HG03060 (cell line): ENCODE measurements around the gene CLBA1.
"Not testable (repeated sequence)": the region's sequence is repeated elsewhere in the genome, so short reads cannot be mapped to it uniquely, and the experiment has no call there.

Experiments used
- ATAC-seq: cut with Tn5 transposase; IDR thresholded peaks from one replicate; pipeline ENCODE4 v1.9.1; 2021; ENCODE audit warnings: low read depth, moderate number of reproducible peaks; ENCODE audit not compliant: unreplicated experiment

CLBA1 gene

DNA sequence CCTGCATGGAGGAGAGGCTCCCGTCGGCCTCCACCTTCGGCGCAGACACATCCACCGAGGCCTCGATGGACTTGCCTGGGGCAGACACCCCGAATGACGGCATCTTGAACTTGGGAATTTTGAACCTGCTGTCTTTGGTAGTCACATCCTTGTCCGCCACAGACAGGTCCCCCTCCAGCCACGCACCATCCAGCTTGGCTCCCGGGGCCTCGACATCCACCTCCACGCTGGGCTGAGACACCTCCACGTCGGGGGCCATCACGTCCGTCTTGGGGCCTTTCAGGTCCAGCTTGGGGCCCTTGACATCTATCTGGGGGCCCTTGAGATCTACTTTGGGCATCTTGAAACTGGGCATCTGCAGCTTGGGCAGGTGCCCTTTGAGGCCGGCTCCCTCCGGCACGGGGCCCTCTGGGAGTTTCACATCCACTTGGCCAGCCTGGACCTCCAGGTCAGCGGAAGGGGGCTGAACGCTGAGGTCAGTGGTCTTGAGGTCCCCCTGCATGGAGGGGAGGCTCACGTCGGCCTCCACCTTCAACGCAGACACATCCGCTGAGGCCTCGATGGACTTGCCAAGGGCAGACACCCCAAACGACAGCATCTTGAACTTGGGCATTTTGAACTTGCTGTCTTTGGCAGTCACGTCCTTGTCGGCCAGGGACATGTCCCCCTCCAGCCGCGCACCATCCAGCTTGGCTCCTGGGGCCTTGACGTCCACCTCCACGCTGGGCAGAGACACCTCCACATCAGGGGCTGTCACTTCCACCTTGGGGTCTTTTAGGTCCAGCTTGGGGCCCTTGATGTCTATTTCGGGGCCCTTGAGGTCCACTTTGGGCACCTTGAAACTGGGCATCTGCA lies 37.5 kb upstream of the CLBA1 start:
- ATAC-seq = not testable (repeated sequence)

- ATAC-seq = no peak
Measured at GRCh38 chr14:104948736-104949031, 36.9 kb upstream of the CLBA1 start.

DNA sequence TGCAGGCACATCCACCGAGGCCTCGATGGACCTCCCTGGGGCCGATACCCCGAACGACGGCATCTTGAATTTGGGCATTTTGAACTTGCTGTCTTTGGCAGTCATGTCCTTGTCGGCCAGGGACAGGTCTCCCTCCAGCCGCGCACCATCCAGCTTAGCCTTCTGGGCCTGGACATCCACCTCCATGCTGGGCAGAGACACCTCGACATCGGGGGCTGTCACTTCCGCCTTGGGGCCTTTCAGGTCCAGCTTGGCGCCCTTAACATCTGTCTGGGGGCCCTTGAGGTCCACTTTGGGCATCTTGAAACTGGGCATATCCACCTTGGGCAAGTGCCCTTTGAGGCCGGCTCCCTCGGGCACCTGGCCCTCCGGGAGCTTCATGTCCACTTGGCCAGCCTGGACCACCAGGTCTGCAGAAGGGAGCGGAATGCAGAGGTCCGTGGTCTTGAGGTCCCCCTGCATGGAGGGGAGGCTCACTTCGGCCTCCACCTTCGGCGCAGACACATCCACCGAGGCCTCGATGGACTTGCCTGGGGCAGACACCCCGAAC lies 36.1 kb upstream of the CLBA1 start:
- ATAC-seq = not testable (repeated sequence)

DNA sequence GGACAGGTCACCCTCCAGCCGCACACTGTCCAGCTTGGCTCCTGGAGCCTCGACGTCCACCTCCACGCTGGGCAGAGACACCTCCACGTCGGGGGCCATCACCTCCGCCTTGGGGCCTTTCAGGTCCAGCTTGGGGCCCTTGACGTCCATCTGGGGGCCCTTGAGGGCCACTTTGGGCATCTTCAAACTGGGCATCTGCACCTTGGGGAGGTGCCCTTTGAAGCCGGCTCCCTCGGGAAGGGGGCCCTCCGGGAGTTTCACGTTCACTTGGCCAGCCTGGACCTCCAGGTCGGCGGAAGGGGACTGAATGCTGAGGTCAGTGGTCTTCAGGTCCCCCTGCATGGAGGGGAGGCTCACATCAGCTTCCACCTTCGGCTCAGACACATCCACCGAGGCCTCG lies 35.6 kb upstream of the CLBA1 start:
- ATAC-seq = no peak

DNA sequence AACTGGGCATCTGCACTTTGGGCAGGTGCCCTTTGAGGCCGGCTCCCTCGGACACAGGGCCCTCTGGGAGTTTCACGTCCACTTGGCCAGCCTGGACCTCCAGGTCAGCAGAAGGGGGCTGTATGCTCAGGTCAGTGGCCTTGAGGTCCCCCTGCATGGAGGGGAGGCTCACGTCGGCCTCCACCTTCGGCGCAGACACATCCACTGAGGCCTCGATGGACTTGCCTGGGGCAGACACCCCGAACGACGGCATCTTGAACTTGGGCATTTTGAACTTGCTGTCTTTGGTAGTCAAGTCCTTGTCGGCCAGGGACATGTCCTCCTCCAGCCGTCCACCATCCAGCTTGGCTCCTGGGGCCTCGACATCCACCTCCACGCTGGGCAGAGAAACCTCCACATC lies 34.9 kb upstream of the CLBA1 start:
- not testable (repeated sequence) for ATAC-seq

- not testable (repeated sequence) for ATAC-seq
Measured at GRCh38 chr14:104951863-104952657, 33.5 kb upstream of the CLBA1 start.

- ATAC-seq = no peak
Measured at GRCh38 chr14:104953097-104953496, 32.5 kb upstream of the CLBA1 start.

DNA sequence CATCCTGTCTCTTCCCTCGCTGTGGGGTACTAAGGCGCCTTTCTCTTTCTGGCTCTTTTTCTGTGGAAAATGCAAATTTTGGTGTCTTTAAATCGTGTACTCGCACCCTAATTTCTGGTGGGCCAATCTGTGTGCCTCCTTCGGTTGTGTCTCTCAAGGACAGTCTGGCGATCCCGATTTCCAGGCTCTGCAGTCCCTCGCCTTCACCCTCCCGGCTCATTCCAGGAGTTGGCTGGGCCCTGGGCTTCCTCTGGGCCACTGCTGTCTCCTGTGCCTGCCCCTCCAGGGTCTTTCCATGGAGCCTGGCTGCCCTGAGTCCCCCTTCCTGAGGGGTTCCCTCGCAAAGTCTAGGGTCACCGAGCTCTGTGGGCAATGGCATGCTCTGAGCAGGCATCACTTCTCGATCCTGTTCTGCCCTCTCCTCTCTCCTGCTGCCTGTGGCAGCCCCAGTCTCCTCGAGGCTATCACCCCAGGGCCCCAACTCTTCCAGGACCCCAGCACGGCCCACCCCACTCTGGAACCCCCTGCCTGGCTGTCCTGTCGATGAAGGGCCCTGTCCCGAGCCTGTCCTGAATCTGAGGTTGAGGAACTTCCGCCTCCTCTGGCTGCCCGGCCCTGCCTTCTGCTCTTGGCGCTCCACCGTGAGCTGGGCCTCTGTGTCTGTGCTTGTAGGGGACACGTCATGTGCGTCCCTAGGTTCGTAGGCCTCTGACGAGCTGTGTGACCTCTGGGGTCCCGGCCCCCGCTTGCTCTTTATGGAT lies 31.5 kb upstream of the CLBA1 start:
- ATAC-seq = no peak

DNA sequence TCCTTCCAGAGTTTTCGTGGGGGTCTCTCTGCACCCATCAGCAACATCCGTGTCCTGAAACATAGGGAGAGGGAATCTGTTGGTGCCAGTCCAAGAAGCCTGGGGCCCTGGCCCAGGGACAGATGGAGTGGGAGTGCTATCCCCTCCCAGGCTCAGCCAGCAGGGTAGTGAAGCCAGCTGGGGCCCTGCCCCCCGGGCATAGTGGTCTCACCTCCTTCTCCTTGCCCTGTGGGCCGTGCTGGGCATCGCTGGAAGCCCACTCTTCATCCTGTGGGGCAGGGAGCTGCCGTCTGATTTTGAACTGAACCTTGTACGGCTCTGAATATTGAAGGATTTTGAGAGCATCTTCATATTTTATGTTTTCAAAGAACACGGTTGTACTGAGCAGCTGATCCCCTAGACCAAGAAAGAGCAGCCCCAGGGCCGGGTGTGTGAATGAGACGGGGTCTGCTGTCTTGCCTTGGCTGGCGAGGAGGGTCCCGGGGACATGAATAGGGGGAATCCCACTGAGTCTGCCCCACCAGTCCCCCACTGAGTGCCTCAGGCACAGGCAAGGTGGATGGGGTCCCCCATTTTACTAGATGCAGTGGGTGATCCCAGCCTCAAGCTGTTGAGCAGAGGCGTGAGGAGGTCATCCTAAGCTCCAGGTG lies 30.7 kb upstream of the CLBA1 start:
- no peak for ATAC-seq

DNA sequence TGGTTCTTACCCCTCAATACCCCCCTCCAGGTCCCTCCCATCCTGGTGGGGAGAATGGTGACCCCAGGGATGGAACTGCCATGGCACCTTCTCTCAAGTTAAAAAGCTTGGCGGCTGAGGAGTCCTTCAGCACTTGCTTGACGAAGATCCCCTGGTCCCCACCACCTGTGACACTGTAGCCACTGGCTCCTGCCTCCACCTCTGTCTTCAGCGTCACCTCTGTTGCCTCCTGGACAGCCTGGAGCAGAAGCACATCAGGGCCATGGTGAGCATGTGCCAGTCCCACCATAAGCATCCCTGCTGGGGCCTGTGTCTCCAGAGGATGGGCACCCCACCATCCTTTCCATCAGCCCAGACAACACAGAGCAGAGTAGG lies 30.2 kb upstream of the CLBA1 start:
- ATAC-seq = no peak

- no peak for ATAC-seq
Measured at GRCh38 chr14:104956290-104956890, 29.2 kb upstream of the CLBA1 start.

DNA sequence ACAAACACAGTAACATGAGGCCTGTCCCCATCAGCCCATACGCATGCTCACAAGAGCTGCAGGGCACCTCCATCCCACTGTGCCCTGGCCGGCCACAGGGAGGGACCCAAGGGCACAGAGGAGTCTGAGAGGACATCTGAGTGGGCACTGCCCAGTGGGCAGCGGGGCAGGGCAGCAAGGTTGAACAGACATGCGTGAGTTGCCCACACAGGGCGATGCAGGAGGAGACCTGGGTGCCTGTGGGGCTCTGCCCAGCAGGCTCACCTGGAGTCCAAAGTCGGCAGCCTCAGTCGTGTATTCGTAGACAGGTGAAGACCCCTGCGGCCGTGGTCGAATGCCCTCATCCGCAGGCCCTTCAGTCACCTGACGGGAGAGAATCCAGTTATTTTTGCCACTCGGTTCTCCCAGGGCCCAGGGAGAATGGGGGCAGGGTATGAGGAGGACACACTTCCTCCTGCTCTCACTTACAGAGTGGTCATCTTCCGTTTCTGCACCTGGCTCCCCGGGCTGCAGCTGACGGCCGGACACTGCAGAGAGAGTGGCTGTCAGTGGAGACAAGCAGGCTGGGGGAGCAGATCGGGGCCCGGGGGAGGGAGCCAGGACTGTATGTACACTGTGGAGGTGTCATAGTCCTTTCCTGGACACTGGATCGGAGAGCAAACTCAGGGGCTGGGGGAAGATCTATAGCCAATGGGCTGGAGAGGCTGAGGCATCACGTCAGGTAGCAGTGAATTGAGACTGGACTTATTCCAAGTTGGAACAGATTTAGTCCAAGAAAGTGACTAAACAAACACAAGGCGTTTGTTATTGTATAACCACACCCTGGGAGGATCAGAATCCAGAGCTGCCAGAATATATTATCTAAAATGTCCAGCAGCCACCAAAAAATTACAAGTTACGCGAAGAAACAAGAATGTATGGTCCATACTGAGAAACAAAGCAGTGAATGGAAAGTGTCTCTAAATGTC lies 28.2 kb upstream of the CLBA1 start:
- no peak for ATAC-seq

DNA sequence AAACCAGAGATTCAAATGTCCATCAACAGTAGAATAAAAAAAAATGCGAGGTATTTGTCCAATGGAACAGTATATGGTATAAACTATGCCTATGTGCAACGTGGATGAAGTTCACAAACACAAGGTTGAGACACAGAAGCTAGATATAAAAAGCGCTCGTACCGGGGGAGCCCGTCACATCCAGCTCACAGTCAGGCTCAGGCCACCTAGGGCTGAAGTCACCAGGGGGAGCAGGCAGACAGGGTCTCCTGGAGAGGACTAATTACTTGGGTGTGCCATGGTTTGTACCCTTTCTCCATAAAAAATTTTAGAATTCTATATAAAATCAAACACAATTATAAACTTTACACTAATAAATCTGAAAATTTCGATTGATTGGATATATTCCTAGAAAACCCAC lies 21.0 kb upstream of the CLBA1 start:
- no peak for ATAC-seq

DNA sequence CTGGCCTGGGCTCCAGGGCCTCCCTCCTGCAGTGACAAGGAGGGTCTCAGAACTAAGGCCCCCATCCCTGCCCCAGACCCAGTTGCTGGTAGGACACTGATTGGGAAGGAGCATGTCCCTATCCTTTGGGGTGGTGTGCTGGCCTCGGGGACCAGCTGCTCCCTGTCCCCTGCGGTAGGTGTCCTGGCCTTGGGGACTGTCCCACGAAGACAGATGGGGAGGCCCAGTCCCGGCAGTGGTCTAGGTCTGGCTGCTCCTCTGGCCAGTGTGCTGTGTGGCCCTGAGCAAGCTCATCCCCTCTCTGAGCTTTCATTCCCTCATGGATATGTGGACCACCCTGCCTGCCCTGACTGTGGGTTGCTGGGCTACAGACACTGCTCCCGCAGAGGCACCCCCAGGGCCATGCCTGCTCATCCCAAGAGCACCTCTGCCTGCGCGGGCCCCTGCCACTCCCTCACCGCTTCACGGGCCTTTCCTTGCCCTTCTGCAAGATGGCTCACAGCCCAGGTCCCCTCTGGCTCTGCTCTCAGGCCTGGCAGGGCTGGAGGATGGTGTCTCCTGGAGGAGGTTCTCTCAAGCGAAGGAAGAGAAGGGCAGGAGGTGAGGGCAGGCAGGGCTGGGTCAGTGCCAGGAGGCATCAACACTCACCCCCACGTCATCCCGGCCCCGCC lies 19.9 kb upstream of the CLBA1 start:
- no peak for ATAC-seq

GRCh38 chr14:104966261-104966865 lies 19.2 kb upstream of the CLBA1 start:
- no peak for ATAC-seq

GRCh38 chr14:104966981-104967385 lies 18.6 kb upstream of the CLBA1 start:
- no peak for ATAC-seq

DNA sequence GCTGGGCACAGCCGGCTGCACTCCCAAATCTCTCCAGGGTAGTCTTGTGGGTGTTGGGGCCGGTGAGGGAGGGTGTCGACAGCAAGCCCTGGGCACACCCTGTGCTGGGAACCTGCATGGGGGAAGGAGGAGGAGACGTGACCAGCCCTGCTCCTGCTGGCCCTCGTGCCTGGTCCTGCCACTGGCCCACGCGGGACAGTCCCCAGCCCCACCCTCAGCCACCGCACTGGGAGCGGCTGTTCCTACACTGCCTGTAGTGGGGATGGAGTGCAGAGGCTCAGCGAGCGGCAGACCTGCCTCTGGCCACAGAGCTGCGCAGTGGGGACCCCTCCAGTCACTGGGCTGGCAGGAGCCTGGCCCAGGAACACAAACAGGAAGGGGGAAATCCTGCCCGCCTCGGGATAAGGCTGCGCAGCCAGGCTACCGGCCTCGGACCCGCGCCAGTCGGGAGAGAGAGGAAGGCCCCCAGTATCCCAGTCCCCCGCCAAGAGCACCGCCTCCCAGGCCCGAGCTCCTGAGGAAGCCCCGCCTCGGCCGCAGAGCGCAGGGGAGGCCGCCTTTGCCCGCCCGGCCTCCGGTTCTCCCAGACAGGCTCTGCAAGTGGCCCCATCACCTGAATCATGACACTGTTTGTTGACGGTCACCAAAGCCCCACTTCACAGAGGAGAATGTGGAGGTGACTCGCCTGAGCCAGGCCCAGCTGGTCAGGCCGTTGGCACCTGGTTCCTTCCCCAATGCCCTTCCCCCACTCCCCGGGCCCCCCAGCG lies 18.0 kb upstream of the CLBA1 start:
- no peak for ATAC-seq
